Astrocyte of the hippocampus (primary cell): ENCODE results near the gene ADD2.

Source experiments
- DNase-seq: peaks from one replicate; pipeline ENCODE4 v3.0.0; 2011; ENCODE audit warnings: low read depth, low spot score

The ADD2 gene

GRCh38 chr2:70674636-70675430 is 93.2 kb downstream of the ADD2 start:
- DNase-seq: no peak

GRCh38 chr2:70673041-70673647 is 94.9 kb downstream of the ADD2 start:
- no peak for DNase-seq

GRCh38 chr2:70671092-70671675 is 96.8 kb downstream of the ADD2 start:
- peak; percentile 60 for DNase-seq

- no peak for DNase-seq
These were observed 97.4 kb downstream of the ADD2 start for GRCh38 chr2:70670626-70671025.

- DNase-seq: no peak
These were observed 97.8 kb downstream of the ADD2 start for GRCh38 chr2:70670202-70670601.

GRCh38 chr2:70668911-70669310 is 99.1 kb downstream of the ADD2 start:
- no peak for DNase-seq

- DNase-seq: no peak
These were observed 99.6 kb downstream of the ADD2 start for GRCh38 chr2:70668432-70668831.

GRCh38 chr2:70664525-70664924 is 103.5 kb downstream of the ADD2 start:
- no peak for DNase-seq

GRCh38 chr2:70663411-70663810 is 104.6 kb downstream of the ADD2 start:
- DNase-seq: no peak

- no peak for DNase-seq
These were observed 108.4 kb downstream of the ADD2 start for GRCh38 chr2:70659551-70659950.

- no peak for DNase-seq
These were observed 109.5 kb downstream of the ADD2 start for GRCh38 chr2:70658476-70658875.

- no peak for DNase-seq
These were observed 110.8 kb downstream of the ADD2 start for GRCh38 chr2:70657246-70657645.

- DNase-seq: no peak
These were observed 111.5 kb downstream of the ADD2 start for GRCh38 chr2:70656421-70657010.

- DNase-seq: no peak
These were observed 112.2 kb downstream of the ADD2 start for GRCh38 chr2:70655786-70656185.

- DNase-seq: peak; percentile 50
These were observed 112.8 kb downstream of the ADD2 start for GRCh38 chr2:70655211-70655610.

GRCh38 chr2:70651727-70652126 is 116.3 kb downstream of the ADD2 start:
- DNase-seq: no peak

- DNase-seq: no peak
These were observed 117.0 kb downstream of the ADD2 start for GRCh38 chr2:70651014-70651413.

- no peak for DNase-seq
These were observed 119.0 kb downstream of the ADD2 start for GRCh38 chr2:70648961-70649360.

- DNase-seq: peak; percentile 84
These were observed 120.0 kb downstream of the ADD2 start for GRCh38 chr2:70647873-70648481.

GRCh38 chr2:70646420-70646818 is 121.6 kb downstream of the ADD2 start:
- no peak for DNase-seq

GRCh38 chr2:70645733-70646419 is 122.1 kb downstream of the ADD2 start:
- DNase-seq: no peak

- no peak for DNase-seq
These were observed 124.3 kb downstream of the ADD2 start for GRCh38 chr2:70643715-70644114.
